Gastrocnemius medialis (tissue), 4 donors: Measurements from ENCODE around the gene DNAJB12. TPM values are rescaled to one million over a fixed set of nuclear protein-coding genes. Genes with fewer than 3 reads are reported as not detected.

Experiments used
- ATAC-seq, 2 donors: fragments of 150-250 bp; one replicate each; pipeline ENCODE4 v1.9.1; 2016
- DNase-seq, 2 donors: peaks; one replicate each; pipeline ENCODE4 v3.0.0-alpha.2; 2019
- H3K27ac ChIP-seq, 4 donors: fragments of 200-600 bp; sonication (generic); 1 replicate in 1 of 4; 2 replicates in 3 of 4; pipeline ENCODE4 v1.5.1; 2016 to 2018; ENCODE audit warnings: mild to moderate bottlenecking in 2 of 4, moderate library complexity in 1 of 4
- H3K27me3 ChIP-seq, 3 donors: fragments of 200-600 bp; sonication (generic) in 2 of 3; 1 replicate in 1 of 3; 2 replicates in 2 of 3; pipeline versions ENCODE4 v1.5.1 to v1.6.0; 2016 to 2019; ENCODE audit warnings: mild to moderate bottlenecking in 1 of 3, moderate library complexity in 1 of 3
- H3K36me3 ChIP-seq, 2 donors: fragments of 200-600 bp; sonication (generic) in 1 of 2; one replicate each; pipeline ENCODE4 v1.5.1; 2017 to 2018
- H3K4me1 ChIP-seq, 2 donors: fragments of 200-600 bp; sonication (generic) in 1 of 2; one replicate each; pipeline ENCODE4 v1.5.1; 2016 to 2017; ENCODE audit warnings: mild to moderate bottlenecking in 2 of 2
- H3K4me3 ChIP-seq, 4 donors: fragments of 200-600 bp; sonication (generic) in 3 of 4; 1 replicate in 1 of 4; 2 replicates in 3 of 4; pipeline ENCODE4 v1.5.1; 2016 to 2019; ENCODE audit warnings: mild to moderate bottlenecking in 2 of 4
- H3K9me3 ChIP-seq, 3 donors: fragments of 200-600 bp; sonication (generic) in 2 of 3; 1 replicate in 1 of 3; 2 replicates in 2 of 3; pipeline ENCODE4 v1.5.1; 2016 to 2019
- POLR2A ChIP-seq, 2 donors: fragments of 450-650 bp; IDR thresholded peaks; one replicate each; pipeline ENCODE4 v1.6.1; 2017; ENCODE audit warnings: antibody characterized with exemption in 2 of 2, mild to moderate bottlenecking in 2 of 2, moderate library complexity in 2 of 2
- in situ Hi-C, 4 donors: fragments of 200-750 bp; cut with MboI; loops; one replicate each; pipeline versions ENCODE4 v1.15.0 to v1.8.0; 2017; ENCODE audit warnings: low sequenced_read_pairs in 4 of 4
- intact Hi-C: fragments of 100-400 bp; cut with DNase I; formaldehyde crosslinking; loops from one replicate; pipeline ENCODE4 v1.15.1; 2023; ENCODE audit warnings: low total_unique reads
- total RNA-seq, 4 donors: library from RNA; depleted of rRNA; stranded (reverse); fragments of >200 nt; gene quantifications; one replicate each; pipeline versions ENCODE4 v1.1.0 to v1.2.3, GENCODE V29; 2016
- TF ChIP-seq, protein P1 (sequence below), 5 experiments: fragments of 450-650 bp in 3 of 5; fragments of 200-600 bp in 2 of 5; sonication (generic) in 2 of 5; IDR thresholded peaks in 4 of 5; conservative IDR thresholded peaks in 1 of 5; 1 replicate in 4 of 5; 2 replicates in 1 of 5; pipeline ENCODE4 v1.5.1; 2016 to 2019; ENCODE audit warnings: antibody characterized with exemption in 5 of 5, mild to moderate bottlenecking in 3 of 5, moderate library complexity in 3 of 5

DNAJB12 gene
- total RNA-seq, 4 donors from 2014 or later, result 35.8 to 49.7 (median 39.0) TPM

DNA sequence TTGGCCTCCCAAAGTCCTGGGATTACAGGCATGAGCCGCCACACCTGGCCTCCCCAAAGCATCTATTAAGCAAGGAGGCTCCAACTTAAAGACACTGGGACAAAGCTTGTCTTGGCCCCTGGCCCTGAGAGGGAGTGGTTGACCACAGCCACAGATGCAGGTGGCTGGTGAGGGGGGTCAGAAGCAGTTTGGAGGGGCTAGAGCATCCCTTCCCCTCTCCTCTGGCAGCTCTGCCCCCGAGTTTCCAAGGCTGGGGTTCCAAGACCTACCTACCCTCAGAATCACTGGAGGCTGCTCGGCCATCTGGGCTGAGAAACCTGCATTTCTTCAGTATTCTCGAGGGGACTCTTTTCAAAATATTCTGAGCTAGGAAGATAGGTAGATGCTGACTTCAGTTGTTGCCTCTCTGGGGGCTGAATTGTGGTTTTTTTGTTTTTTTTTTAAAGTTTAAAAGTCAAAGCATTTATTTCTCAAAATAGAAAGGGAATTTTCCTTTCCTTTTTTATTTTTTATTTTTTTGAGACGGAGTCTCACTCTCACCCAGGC lies 48.4 kb downstream of the DNAJB12 start:
- intact Hi-C loops (no loop called here), in situ Hi-C loops (no loop called here)
- TF ChIP-seq, protein P1, sequence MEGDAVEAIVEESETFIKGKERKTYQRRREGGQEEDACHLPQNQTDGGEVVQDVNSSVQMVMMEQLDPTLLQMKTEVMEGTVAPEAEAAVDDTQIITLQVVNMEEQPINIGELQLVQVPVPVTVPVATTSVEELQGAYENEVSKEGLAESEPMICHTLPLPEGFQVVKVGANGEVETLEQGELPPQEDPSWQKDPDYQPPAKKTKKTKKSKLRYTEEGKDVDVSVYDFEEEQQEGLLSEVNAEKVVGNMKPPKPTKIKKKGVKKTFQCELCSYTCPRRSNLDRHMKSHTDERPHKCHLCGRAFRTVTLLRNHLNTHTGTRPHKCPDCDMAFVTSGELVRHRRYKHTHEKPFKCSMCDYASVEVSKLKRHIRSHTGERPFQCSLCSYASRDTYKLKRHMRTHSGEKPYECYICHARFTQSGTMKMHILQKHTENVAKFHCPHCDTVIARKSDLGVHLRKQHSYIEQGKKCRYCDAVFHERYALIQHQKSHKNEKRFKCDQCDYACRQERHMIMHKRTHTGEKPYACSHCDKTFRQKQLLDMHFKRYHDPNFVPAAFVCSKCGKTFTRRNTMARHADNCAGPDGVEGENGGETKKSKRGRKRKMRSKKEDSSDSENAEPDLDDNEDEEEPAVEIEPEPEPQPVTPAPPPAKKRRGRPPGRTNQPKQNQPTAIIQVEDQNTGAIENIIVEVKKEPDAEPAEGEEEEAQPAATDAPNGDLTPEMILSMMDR (IDR thresholded peaks at IDR 0.05 in 4 of 5, conservative IDR thresholded peaks at IDR 0.05 in 1 of 5), result no peak
- no peak for TF ChIP-seq POLR2A (IDR thresholded peaks at IDR 0.05)
- Histone ChIP-seq H3K4me3 (no peak overlapping the region), H3K27ac (peak overlapping the region; percentile 93 to 97 (median 96)), H3K27me3 (no peaks in the 10 kb centered on the region), H3K4me1 (peaks cover 50 to 61% of the 10 kb centered on the region in 2 donors), H3K9me3 (no peaks in the 10 kb centered on the region), H3K36me3 (no peaks in the 10 kb centered on the region)
- ATAC-seq, result no peak
- no peak for DNase-seq

DNA sequence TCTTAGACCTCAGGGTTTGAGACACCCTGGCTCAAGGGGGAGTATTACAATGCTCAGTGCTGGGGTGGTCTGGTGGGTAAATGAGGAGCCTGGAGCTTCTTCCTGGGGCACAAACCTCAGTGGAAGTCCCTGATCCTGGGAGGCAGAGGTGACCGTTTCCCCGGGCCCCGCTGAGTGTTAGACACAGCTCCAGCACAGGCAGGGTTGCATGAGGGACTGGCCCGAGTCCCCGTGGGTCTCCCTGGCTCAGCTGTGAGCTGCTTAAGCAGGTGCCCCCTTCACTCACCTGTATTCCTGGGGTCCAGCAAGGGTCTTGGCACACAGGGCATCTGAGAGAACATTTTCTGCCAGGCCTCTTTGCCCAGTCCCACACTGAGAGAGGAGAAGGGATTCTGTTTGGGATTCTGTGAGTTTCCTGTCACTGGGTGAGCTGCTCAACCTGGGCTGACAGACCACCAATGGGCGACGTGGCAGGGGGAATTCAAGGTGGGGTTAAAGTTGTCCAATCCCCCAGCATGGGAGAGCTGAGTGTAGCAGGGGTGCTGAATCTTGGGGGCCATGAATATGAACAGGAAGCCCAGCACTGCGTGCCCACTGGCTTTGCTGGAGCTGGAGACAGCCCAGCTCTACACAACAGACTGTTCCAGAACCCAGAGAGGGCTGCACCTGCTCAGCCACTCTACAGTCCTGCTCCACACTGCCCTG lies 51.1 kb downstream of the DNAJB12 start:
- DNase-seq (no peak), ATAC-seq (no peak)
- Histone ChIP-seq H3K27me3 (no peaks in the 10 kb centered on the region), H3K36me3 (no peaks in the 10 kb centered on the region), H3K4me3 (no peak overlapping the region), H3K9me3 (no peaks in the 10 kb centered on the region), H3K27ac (peak overlapping the region; percentile 11 to 63 (median 56)), H3K4me1 (peaks cover 23 to 36% of the 10 kb centered on the region in 2 donors)
- intact Hi-C loops, result no loop called here
- in situ Hi-C loops, result no loop called here
- TF ChIP-seq POLR2A (IDR thresholded peaks at IDR 0.05), result no peak
- TF ChIP-seq, protein P1 (IDR thresholded peaks at IDR 0.05 in 4 of 5, conservative IDR thresholded peaks at IDR 0.05 in 1 of 5), result no peak

DNA sequence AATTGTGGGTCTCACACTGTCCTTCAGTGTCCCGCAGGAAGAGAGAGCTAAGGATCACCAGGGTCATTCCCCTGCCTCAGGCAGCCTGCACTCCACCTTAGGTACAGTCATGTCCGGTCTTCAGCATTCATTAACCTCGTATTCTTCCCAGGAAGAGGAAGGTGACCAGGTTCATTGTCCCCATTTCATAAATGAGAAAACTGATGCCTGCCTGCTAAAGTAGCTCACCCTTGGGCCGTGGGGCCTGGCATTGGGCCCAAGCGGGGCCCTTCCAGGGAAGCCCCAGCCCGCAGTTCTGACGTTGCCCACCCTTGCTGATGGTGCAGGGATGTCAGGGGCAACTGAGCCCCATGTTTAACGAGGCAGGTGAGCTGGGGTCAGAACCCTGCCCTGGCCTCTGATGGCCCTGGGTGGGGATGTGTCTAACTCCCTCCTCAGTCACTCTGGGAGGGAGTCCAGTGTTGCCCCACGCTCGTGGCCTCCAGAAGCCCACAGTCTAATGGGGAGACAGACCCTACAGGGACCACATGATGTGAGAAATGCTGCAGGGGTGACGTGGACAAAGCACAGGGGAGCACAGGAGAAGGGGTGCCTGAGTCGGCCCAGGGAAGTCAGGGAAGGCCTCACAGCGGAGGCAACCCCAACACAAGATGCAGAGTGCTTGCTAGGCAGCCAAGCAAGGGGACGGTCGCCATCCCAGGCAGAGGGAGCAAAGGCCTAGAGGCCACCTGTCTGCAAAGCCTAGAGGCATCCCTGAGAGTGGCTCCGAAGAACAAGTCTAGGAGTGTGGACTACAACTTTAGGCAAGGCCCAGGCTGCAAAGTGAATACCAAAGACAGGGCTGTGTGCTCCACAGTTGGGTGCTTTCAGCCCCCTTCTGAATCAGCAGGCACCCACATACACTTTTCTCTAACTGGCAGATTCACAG lies 55.9 kb downstream of the DNAJB12 start:
- no peak for TF ChIP-seq POLR2A (IDR thresholded peaks at IDR 0.05)
- TF ChIP-seq, protein P1 (IDR thresholded peaks at IDR 0.05 in 4 of 5, conservative IDR thresholded peaks at IDR 0.05 in 1 of 5), result no peak
- intact Hi-C loops (no loop called here), in situ Hi-C loops (no loop called here)
- peak overlapping the region; percentile 76 to 86 (median 82) for H3K27ac ChIP-seq
- H3K4me1 ChIP-seq, result peaks cover 4 to 12% of the 10 kb centered on the region in 2 donors
- no peak overlapping the region for H3K4me3 ChIP-seq
- no peaks in the 10 kb centered on the region for H3K36me3 ChIP-seq
- no peaks in the 10 kb centered on the region for H3K27me3 ChIP-seq
- ATAC-seq, result no peak
- no peak for DNase-seq
- H3K9me3 ChIP-seq, result no peaks in the 10 kb centered on the region

DNA sequence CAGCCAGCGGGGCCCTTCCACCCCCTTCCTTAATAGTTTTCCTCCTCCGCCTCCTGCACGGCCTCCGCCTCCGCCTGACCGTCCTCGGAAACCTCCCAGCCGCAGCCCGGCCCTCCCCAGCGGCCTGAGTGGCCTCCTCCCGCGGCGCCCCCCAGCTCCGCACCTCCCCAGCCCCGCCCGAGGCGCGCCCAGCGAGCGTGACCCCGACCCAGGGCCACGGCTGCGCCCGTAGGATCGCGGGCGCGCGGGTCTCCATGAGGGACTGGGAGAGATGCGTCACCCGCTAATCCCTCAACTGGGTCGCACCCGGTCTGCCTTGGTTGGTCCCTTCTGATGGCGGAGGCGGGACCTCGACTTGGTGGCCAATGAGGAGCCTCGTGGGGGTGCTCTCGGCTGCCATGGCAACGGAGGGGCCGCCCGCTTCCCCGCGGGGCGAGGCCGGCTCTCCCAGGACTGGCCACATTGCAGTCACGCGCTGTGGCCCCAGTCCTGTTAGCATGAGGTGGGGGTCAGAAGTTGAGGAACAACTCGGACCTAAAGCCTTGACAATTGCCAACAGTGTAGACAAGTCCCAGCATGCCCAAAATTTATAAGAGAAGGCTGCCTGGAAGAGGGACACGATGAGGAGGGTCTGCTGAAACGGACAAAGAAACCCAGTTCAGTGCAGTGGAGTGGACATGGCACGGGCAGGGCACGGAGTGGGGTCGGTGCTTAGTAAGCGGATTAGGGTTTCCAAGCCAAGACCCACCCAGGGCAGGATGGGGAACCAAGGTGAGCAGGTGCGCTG lies 56.7 kb downstream of the DNAJB12 start:
- peaks cover 4 to 12% of the 10 kb centered on the region in 2 donors for H3K4me1 ChIP-seq
- H3K4me3 ChIP-seq, result peak overlapping the region; percentile 61 to 81 (median 68)
- peak overlapping the region; percentile 76 to 86 (median 82) for H3K27ac ChIP-seq
- no peaks in the 10 kb centered on the region for H3K27me3 ChIP-seq
- in situ Hi-C loops (no loop called here), intact Hi-C loops (no loop called here)
- H3K9me3 ChIP-seq, result no peaks in the 10 kb centered on the region
- DNase-seq, result peak; percentile 93 to 94
- H3K36me3 ChIP-seq, result no peaks in the 10 kb centered on the region
- TF ChIP-seq, protein P1 (IDR thresholded peaks at IDR 0.05 in 4 of 5, conservative IDR thresholded peaks at IDR 0.05 in 1 of 5), result no peak
- TF ChIP-seq POLR2A (IDR thresholded peaks at IDR 0.05), result peak; percentile 79 to 81
- ATAC-seq, result peak; percentile 94
